Endothelial cell of umbilical vein (primary cell): ENCODE measurements around the gene MRPL9. TPM values are rescaled to one million over a fixed set of nuclear protein-coding genes. Genes with fewer than 3 reads are reported as not detected.

ENCODE experiments used
- BruUV-seq: library from RNA; stranded (reverse); fragments of 400-500 nt; replicated peaks from 2 replicates; lab custom pipeline; 2021; lab: Mats Ljungman, UMichigan
- CTCF ChIA-PET: fragments of 300-600, 350-600 bp; sonication (Branson Sonifier 250); formaldehyde crosslinking; loops from one replicate; lab custom pipeline; 2021; ENCODE audit warnings: antibody characterized with exemption, inconsistent platforms; lab: Charles Lee
- POLR2A ChIA-PET: fragments of 300-600, 350-600 bp; sonication (Branson Sonifier 250); formaldehyde crosslinking; loops from one replicate; lab custom pipeline; 2021; ENCODE audit warnings: antibody characterized with exemption, inconsistent platforms; lab: Charles Lee
- DNase-seq: peaks from one replicate; pipeline ENCODE4 v3.0.0-alpha.2; 2011; ENCODE audit warnings: low read depth, low spot score
- FAIRE-seq: peaks from 2 replicates; lab custom pipeline; 2011; peaks lifted over from hg19 to GRCh38; lab: Jason Lieb, UNC
- H2AFZ ChIP-seq: 2 replicates; pipeline ENCODE4 v1.6.0; 2012; ENCODE audit warnings: low read depth, low read length, control low read depth, inconsistent platforms
- H3K27ac ChIP-seq: 2 replicates; pipeline ENCODE4 v1.5.1; 2011; ENCODE audit warnings: low read depth, mild to moderate bottlenecking, control low read depth, low read length, moderate library complexity; ENCODE audit not compliant: insufficient read depth
- H3K27me3 ChIP-seq, 2 experiments: 2 replicates each; pipeline versions ENCODE4 v1.6.0 to v1.6.1; 2011; ENCODE audit warnings: low read length in 2 of 2, mixed read lengths in 1 of 2; ENCODE audit not compliant: control insufficient read depth in 2 of 2, insufficient read depth in 2 of 2
- H3K36me3 ChIP-seq, 2 experiments: 2 replicates in 1 of 2; 3 replicates in 1 of 2; pipeline ENCODE4 v1.5.1; 2011; ENCODE audit warnings: low read length in 2 of 2, mild to moderate bottlenecking in 1 of 2, moderate library complexity in 1 of 2; ENCODE audit not compliant: control insufficient read depth in 2 of 2, insufficient read depth in 2 of 2; ENCODE audit errors: extremely low read depth in 1 of 2
- H3K4me1 ChIP-seq: 3 replicates; pipeline ENCODE4 v1.5.1; 2011; ENCODE audit warnings: mild to moderate bottlenecking, low read length; ENCODE audit not compliant: control insufficient read depth, insufficient read depth; ENCODE audit errors: extremely low read depth
- H3K4me2 ChIP-seq: 2 replicates; pipeline ENCODE4 v1.6.1; 2011; ENCODE audit warnings: low read length, control low read depth, mixed read lengths; ENCODE audit not compliant: insufficient read depth
- H3K4me3 ChIP-seq, 3 experiments: fragments of 200-600 bp in 1 of 3; sonication (generic), shearing (Covaris generic) in 1 of 3; replicated peaks in 1 of 3; 2 replicates each; pipeline ENCODE4 v1.5.1; 2011 to 2016; ENCODE audit warnings: control low read depth in 3 of 3, low read length in 3 of 3, mild to moderate bottlenecking in 2 of 3, inconsistent platforms in 1 of 3, low read depth in 1 of 3, moderate library complexity in 1 of 3; ENCODE audit not compliant: insufficient read depth in 1 of 3
- H3K79me2 ChIP-seq: 2 replicates; pipeline ENCODE4 v1.6.0; 2012; ENCODE audit warnings: low read length, inconsistent platforms; ENCODE audit not compliant: control insufficient read depth, insufficient read depth
- H3K9ac ChIP-seq: replicated peaks from 2 replicates; pipeline ENCODE3; 2011; ENCODE audit warnings: low read length, control low read depth; ENCODE audit not compliant: insufficient read depth; ENCODE audit errors: extremely low read depth
- H3K9me1 ChIP-seq: replicated peaks from 3 replicates; pipeline ENCODE4 v1.6.0; 2011; ENCODE audit warnings: mild to moderate bottlenecking, low read length; ENCODE audit not compliant: control insufficient read depth, insufficient read depth; ENCODE audit errors: extremely low read depth
- H3K9me3 ChIP-seq: replicated peaks from 2 replicates; pipeline ENCODE4 v1.5.1; 2012; ENCODE audit warnings: low read length, inconsistent platforms; ENCODE audit not compliant: control insufficient read depth, insufficient read depth
- H4K20me1 ChIP-seq: replicated peaks from 2 replicates; pipeline ENCODE3; 2011; ENCODE audit warnings: mild to moderate bottlenecking, low read length; ENCODE audit not compliant: control insufficient read depth, insufficient read depth; ENCODE audit errors: extremely low read depth
- CTCF ChIP-seq, 2 donors: IDR thresholded peaks; 1 replicate in 1 of 2; 2 replicates in 1 of 2; pipeline ENCODE4 v1.5.1; 2011; ENCODE audit warnings: low read length in 2 of 2, mild to moderate bottlenecking in 2 of 2, moderate library complexity in 2 of 2, control low read depth in 1 of 2, inconsistent platforms in 1 of 2, low read depth in 1 of 2; ENCODE audit not compliant: insufficient read depth in 1 of 2; ENCODE audit errors: extremely low read depth in 1 of 2
- EZH2 ChIP-seq: IDR thresholded peaks from 2 replicates; pipeline ENCODE4 v1.6.1; 2012; ENCODE audit warnings: borderline replicate concordance, low read depth, mild to moderate bottlenecking, moderate library complexity, low read length, inconsistent platforms; ENCODE audit not compliant: severe bottlenecking
- FOS ChIP-seq: IDR thresholded peaks from 2 replicates; pipeline ENCODE4 v1.6.1; 2011; ENCODE audit warnings: mild to moderate bottlenecking, low read length, moderate library complexity, borderline replicate concordance; ENCODE audit not compliant: insufficient read depth
- JUN ChIP-seq: IDR thresholded peaks from 2 replicates; pipeline ENCODE4 v1.6.1; 2011; ENCODE audit warnings: borderline replicate concordance, low read depth; ENCODE audit not compliant: insufficient read length, insufficient read depth
- POLR2AphosphoS5 ChIP-seq: IDR thresholded peaks from 2 replicates; pipeline ENCODE4 v1.6.1; 2012; ENCODE audit warnings: low read depth, mild to moderate bottlenecking, control low read depth, low read length, moderate library complexity; ENCODE audit not compliant: insufficient read depth
- dilution Hi-C: fragments of 300-500 bp; cut with MboI; formaldehyde crosslinking; loops from one replicate; pipeline ENCODE4 v1.15.0; 2019; ENCODE audit warnings: low sequenced_read_pairs; ENCODE audit not compliant: extremely low pct_ligation_motif_present
- intact Hi-C: fragments of 100-400 bp; cut with micrococcal nuclease; formaldehyde crosslinking; loops from one replicate; pipeline ENCODE4 v1.10.0; 2022
- polyA plus RNA-seq, 4 experiments: library from polyadenylated mRNA; depleted of rRNA in 3 of 4; stranded (reverse) in 3 of 4; unstranded in 1 of 4; fragments of >200 nt; gene quantifications; 2 replicates each; pipeline versions ENCODE4 v1.2.1 to v1.2.3, GENCODE V29; 2011 to 2012; ENCODE audit warnings: missing spikeins in 1 of 4
- total RNA-seq: library from RNA; stranded (reverse); gene quantifications from 2 replicates; pipeline ENCODE4 v1.2.3, GENCODE V29; 2021
- TF ChIP-seq, protein P1 (sequence below): IDR thresholded peaks from 2 replicates; pipeline ENCODE4 v1.6.1; 2011; ENCODE audit not compliant: insufficient read depth, insufficient read length

The MRPL9 gene
- total and polyA plus RNA-seq, 2 donors (not counting 3 experiments of a cell fraction or from before 2014, with no cell fraction given) = 79.1 to 112 TPM

- CTCF ChIA-PET = interaction anchor here (1.6 to 2.1 kb wide), 2 partner anchors 16 to 24 kb away, joined by 5 to 6 read pairs; no protein-coding TSS in a partner anchor
- H3K9ac ChIP-seq = no peak within 1 kb of the TSS
- POLR2A ChIA-PET = no interaction called here
- no peak within 1 kb of the TSS for H3K4me3 ChIP-seq
- H3K4me2 ChIP-seq = no peak within 1 kb of the TSS
- H3K4me1 ChIP-seq = peaks cover 4% of the 10 kb centered on the region
- intact Hi-C loops = no loop called here
- DNase-seq (no peak), FAIRE-seq (no peak)
- no peak within 1 kb of the TSS for H3K27ac ChIP-seq
- no peaks in the 10 kb centered on the region for H3K9me1 ChIP-seq
- H3K79me2 ChIP-seq = no peaks in the 10 kb centered on the region
- no peaks in the 10 kb centered on the region for H3K36me3 ChIP-seq
- no peak within 1 kb of the TSS for H2AFZ ChIP-seq
- no peaks in the 10 kb centered on the region for H4K20me1 ChIP-seq
- dilution Hi-C loops = no loop called here
- H3K9me3 ChIP-seq = no peaks in the 10 kb centered on the region
- peaks cover 54% of the 10 kb centered on the region in 2 experiments for H3K27me3 ChIP-seq
- TF ChIP-seq EZH2 (peak; percentile 47), CTCF (IDR thresholded peaks at IDR 0.05; ENCODE audit: extremely low read depth in 1 of 2, insufficient read depth in 1 of 2, low read depth in 1 of 2, low read length in 2 of 2) (no peak)
- BruUV-seq = no TSS peak
Observed at GRCh38 chr1:151716771-151717631, 46.3 kb downstream of the MRPL9 start, which contains the start of gene CELF3. Gene CELF3 (minus strand): TSS chr1:151716803. CDS start chr1:151716020, 783 bp downstream.

DNA sequence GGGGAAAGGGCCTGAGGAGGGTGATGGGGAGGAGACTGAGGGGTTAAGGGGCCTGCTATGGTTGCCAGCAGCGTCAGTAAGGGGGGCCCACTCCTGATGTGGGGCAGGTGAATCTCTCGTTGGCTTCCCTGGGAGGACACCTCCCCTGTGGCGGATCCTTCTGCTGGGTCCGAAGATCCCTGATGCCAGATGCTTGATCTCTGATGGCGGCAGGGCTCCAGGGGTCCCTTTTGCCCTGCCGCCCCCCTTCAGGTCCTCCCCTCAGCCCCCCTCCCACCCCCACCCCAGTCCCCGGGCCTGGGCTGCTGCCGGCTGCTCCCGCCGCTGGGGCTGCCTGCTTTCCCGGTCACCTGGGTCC lies 46.9 kb downstream of the MRPL9 start:
- intact Hi-C loops = no loop called here
- POLR2A ChIA-PET = no interaction called here

More for the DNA sequence above, 46.9 kb downstream of the MRPL9 start:
- Histone ChIP-seq H3K27me3 (peaks cover 48% of the 10 kb centered on the region in 2 experiments), H3K4me3 (no peak overlapping the region), H3K4me2 (no peak overlapping the region), H3K9me1 (no peaks in the 10 kb centered on the region), H4K20me1 (no peaks in the 10 kb centered on the region), H3K79me2 (no peaks in the 10 kb centered on the region), H3K27ac (no peak overlapping the region), H2AFZ (no peak overlapping the region), H3K9me3 (no peaks in the 10 kb centered on the region), H3K9ac (no peak overlapping the region), H3K36me3 (no peaks in the 10 kb centered on the region), H3K4me1 (no peaks in the 10 kb centered on the region)
- dilution Hi-C loops = no loop called here
- no TSS peak for BruUV-seq
- no peak for FAIRE-seq
- DNase-seq = no peak
- TF ChIP-seq CTCF (IDR thresholded peaks at IDR 0.05; ENCODE audit: extremely low read depth in 1 of 2, insufficient read depth in 1 of 2, low read depth in 1 of 2, low read length in 2 of 2) (no peak), POLR2AphosphoS5 (no peak), JUN (no peak), EZH2 (no peak), FOS (no peak)
- TF ChIP-seq, protein P1, sequence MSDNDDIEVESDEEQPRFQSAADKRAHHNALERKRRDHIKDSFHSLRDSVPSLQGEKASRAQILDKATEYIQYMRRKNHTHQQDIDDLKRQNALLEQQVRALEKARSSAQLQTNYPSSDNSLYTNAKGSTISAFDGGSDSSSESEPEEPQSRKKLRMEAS = no peak
- CTCF ChIA-PET = interaction anchor here (2.1 kb wide), 1 partner anchor 15 kb away, joined by 6 read pairs; no protein-coding TSS in a partner anchor
